Activated T-cell treated with anti-CD3 and anti-CD28 coated beads for 4 hours (primary cell): Measurements from ENCODE around the gene RIT2.

ENCODE experiments used
- DNase-seq: peaks from one replicate; pipeline ENCODE4 v3.0.0-alpha.2; 2020

The RIT2 gene

GRCh38 chr18:43080671-43081070 is 34.8 kb downstream of the RIT2 start:
- no peak for DNase-seq

DNA sequence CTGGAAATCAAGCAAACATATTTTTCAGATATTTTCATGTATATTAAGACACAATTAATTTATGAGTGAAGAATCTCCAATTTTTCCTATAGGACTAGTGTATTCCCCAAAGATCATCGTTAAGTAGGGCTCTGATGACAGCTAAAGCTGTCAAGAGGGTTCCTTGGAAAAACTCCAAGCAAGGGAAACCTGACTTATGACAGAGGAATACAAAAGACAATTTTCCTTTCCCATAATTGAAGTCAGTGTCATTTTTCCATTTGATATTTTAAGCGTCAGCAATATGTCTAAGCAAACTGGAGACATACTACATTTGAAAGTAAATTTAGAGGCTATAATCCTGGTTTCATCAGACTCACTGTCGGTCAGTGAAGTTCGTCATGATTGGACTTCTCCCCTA is 36.1 kb downstream of the RIT2 start:
- DNase-seq = no peak

DNA sequence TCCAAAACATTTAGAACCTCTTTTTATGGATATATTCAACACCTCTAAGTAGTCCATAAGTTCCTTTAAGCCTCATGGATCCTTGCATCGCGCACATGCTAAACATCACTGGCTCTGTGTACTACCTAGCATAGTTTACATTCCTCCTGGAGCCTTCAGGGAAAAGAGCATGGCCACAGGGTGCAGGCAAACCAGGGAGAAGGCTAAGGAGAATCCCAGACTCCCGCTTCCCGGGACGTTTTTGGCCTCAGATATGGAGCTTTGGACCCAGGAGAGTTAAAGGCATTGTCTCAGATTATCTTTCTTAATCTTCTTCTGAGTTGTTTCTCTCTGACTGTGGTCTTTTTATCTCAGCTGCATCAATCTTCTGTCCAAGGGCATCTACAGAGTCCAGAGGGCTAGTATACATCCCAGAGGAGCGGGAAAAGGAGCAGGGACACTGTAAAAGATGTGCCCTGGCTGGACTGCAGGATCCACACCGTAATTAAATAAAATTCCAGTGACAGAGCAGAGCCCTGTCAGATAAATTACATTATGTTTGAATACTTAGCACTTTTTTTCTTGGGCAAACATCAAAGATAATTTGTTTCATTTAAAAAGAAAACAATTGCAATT is 36.9 kb downstream of the RIT2 start:
- DNase-seq = no peak

- DNase-seq = no peak
Observed at GRCh38 chr18:43077510-43078308, 37.8 kb downstream of the RIT2 start.

DNA sequence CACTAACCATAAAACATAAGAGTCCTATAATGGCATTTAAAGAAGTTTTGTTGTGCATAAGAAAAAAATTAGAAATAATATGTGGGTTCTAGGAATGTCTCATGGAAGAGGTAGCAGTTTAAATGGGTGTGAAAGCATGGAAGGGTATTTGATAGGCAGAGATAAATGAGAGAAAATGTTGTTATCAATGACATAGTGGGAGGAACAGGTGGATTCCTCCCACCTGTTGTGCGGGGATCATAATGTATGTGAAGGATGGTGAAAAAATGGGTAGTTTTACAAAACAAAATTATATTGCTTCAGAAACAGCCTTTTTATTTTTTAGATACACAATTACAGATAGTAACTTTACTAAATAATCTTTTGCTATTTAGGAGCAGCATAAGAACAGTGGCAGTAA is 41.7 kb downstream of the RIT2 start:
- DNase-seq = no peak

GRCh38 chr18:43068781-43069180 is 46.7 kb downstream of the RIT2 start:
- no peak for DNase-seq

- DNase-seq = no peak
Observed at GRCh38 chr18:43067570-43067969, 47.9 kb downstream of the RIT2 start.

DNA sequence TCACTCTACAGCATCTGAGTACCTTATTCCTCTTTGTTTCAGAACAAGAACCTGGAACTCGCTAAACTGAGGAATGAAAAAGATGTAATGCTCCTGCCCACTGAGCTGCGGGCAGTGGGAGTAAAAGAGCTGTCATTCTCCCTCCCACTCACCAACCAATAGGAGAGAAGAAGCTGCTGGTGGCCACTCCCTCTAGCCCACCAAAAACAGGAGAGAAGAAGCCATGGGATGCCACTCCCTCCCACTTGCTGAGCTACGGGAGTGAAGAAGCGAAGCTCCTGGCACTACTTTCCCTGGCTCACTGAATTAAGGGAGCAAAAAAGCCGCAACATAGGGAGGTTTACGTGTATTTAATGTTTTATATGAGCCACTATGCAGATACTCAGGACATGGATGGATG is 53.7 kb downstream of the RIT2 start:
- DNase-seq = no peak

GRCh38 chr18:43061318-43061717 is 54.2 kb downstream of the RIT2 start:
- no peak for DNase-seq

- DNase-seq = no peak
Observed at GRCh38 chr18:43060020-43060419, 55.5 kb downstream of the RIT2 start.

GRCh38 chr18:43054815-43055519 is 60.5 kb downstream of the RIT2 start:
- DNase-seq = no peak

DNA sequence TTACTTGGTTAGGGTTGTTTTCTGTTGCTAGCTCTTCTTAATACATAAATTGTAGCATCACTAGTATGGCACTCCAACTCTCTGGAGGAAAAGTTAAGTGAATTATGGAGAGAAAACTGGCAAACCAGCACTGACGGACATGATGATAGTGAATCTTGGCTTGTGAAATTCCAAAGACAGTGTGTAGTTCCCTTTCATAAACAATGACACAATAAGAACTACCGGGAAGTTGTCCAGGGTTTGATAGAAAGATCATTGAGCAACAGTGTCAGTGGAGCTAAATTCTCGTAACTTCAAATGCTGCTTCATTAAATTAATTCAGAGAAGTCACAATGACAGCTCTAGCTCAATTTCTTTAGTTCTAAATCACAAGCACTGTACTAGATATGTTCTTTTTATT is 66.5 kb downstream of the RIT2 start:
- no peak for DNase-seq

- DNase-seq = no peak
Observed at GRCh38 chr18:43046322-43046721, 69.2 kb downstream of the RIT2 start.

- no peak for DNase-seq
Observed at GRCh38 chr18:43043626-43044025, 71.9 kb downstream of the RIT2 start.

- DNase-seq = no peak
Observed at GRCh38 chr18:43040281-43040680, 75.2 kb downstream of the RIT2 start.

- no peak for DNase-seq
Observed at GRCh38 chr18:43034683-43035500, 80.6 kb downstream of the RIT2 start.

DNA sequence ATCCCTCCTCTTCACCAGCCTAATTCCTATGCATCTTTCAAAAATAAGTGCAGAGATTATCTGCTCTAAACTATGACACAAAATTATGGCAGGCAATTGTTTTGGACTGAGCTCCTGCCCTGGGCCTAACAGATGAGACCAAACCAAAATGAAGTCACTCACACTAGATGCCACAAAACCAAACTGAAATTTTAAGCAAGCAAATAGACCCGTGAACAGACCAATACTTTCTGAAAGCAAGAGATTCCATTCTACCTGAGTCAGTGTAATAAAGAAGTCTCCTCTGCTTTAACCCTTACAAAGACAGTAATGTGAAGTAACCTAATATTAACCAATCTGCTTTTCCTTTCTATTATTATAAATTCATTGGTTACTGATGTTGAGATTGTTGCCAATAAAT is 84.3 kb downstream of the RIT2 start:
- no peak for DNase-seq

DNA sequence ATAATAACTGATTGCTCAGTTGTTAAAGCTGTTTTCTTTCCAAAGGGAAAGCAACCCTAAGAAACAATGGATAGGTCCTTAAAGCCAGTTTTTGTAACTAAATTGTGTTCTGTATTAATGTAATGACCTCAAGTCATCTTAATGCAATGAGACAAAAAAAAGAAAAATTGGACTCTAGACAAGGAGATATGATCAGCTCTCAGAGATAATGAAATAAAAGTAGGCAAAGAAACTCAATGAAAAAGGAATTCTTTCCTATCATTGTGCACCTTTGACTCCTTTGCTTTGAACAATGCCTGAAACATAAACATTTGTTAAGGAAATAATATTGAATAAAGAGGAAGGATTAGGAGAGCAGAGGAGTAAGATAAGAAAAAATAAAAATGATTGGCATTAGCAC is 86.1 kb downstream of the RIT2 start:
- DNase-seq = no peak

- no peak for DNase-seq
Observed at GRCh38 chr18:43022874-43023273, 92.6 kb downstream of the RIT2 start.

- no peak for DNase-seq
Observed at GRCh38 chr18:43017622-43018021, 97.9 kb downstream of the RIT2 start.

- DNase-seq = no peak
Observed at GRCh38 chr18:43013486-43013885, 102.0 kb downstream of the RIT2 start.

- DNase-seq = no peak
Observed at GRCh38 chr18:43012951-43013350, 102.5 kb downstream of the RIT2 start.

DNA sequence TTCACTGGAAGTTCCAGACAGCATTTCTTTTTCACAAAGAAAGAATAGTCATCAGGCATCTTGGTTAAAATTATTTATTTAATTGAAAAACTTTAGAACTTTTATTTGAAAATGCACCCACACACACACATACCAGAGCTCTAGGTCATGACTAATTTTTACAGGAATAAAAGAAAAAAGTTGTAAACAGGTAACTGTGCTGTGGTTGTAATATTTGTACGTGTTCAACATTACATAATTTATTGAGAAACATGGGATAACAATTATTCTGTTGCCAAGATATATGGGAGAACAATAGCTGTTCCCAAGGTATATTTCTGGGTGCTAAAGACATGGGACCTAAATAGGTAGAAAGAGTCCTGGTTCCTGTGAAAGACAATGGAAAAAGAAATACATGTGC is 104.9 kb downstream of the RIT2 start:
- no peak for DNase-seq
